Hepatocyte (in vitro differentiated cells): ENCODE results near the gene CCNI.

Source experiments
- CTCF ChIP-seq: fragments of 200-600 bp; sonication (generic); IDR thresholded peaks from 2 replicates; pipeline ENCODE4 v1.5.1; 2016; ENCODE audit warnings: antibody characterized with exemption, mild to moderate bottlenecking; ENCODE audit not compliant: poor library complexity
- EZH2 ChIP-seq: fragments of 200-600 bp; sonication (generic); IDR thresholded peaks from 2 replicates; pipeline ENCODE4 v1.6.1; 2016; ENCODE audit warnings: antibody characterized with exemption, mild to moderate bottlenecking, borderline replicate concordance

GRCh38 chr4:77039796-77040195 is 36.0 kb downstream of the CCNI start:
- TF ChIP-seq EZH2 (no peak), CTCF (no peak)
